Adrenal gland (tissue), 12 donors: Measurements from ENCODE around the gene HAVCR1. TPM values are rescaled to one million over a fixed set of nuclear protein-coding genes. Genes with fewer than 3 reads are reported as not detected.

Source experiments
- DNase-seq, 7 donors: peaks; one replicate each; pipeline ENCODE4 v3.0.0-alpha.2; 2019 to 2020
- H3K27ac ChIP-seq, 5 donors: fragments of 200-600 bp; sonication (generic) in 4 of 5; 1 replicate in 3 of 5; 2 replicates in 2 of 5; pipeline versions ENCODE4 v1.5.1 to v1.8.0; 2016 to 2020; ENCODE audit warnings: mild to moderate bottlenecking in 1 of 5
- H3K27me3 ChIP-seq: fragments of 200-600 bp; 2 replicates; pipeline ENCODE4 v1.8.0; 2021
- H3K36me3 ChIP-seq, 2 donors: fragments of 200-600 bp; replicated peaks in 1 of 2; 1 replicate in 1 of 2; 2 replicates in 1 of 2; pipeline versions ENCODE4 v1.5.1 to v1.8.0; 2018 to 2022
- H3K4me1 ChIP-seq, 2 donors: fragments of 200-600 bp; replicated peaks in 1 of 2; 1 replicate in 1 of 2; 2 replicates in 1 of 2; pipeline versions ENCODE4 v1.5.1 to v1.8.0; 2018 to 2021
- H3K4me3 ChIP-seq, 4 donors: fragments of 200-600 bp; sonication (generic) in 3 of 4; one replicate each; pipeline ENCODE4 v1.5.1; 2016 to 2018
- H3K9me3 ChIP-seq, 3 donors: fragments of 200-600 bp; sonication (generic) in 1 of 3; replicated peaks in 1 of 3; 1 replicate in 2 of 3; 2 replicates in 1 of 3; pipeline versions ENCODE4 v1.5.1 to v1.8.0; 2016 to 2021
- CTCF ChIP-seq, 6 experiments: fragments of 450-650 bp in 4 of 6; fragments of 200-600 bp in 2 of 6; sonication (generic) in 1 of 6; IDR thresholded peaks; 1 replicate in 5 of 6; 2 replicates in 1 of 6; pipeline versions ENCODE4 v1.5.1 to v1.8.0; 2016 to 2021; ENCODE audit warnings: antibody characterized with exemption in 6 of 6, mild to moderate bottlenecking in 2 of 6, moderate library complexity in 1 of 6
- POLR2A ChIP-seq, 2 donors: fragments of 450-650 bp; IDR thresholded peaks; one replicate each; pipeline ENCODE4 v1.6.1; 2017; ENCODE audit warnings: antibody characterized with exemption in 2 of 2, mild to moderate bottlenecking in 2 of 2, moderate library complexity in 1 of 2
- WGBS, 4 donors: extraction: QIAGEN DNeasy Blood & Tissue Kit in 2 of 4; methylation state at CpG; one replicate each; pipeline versions ENCODE4 v1.1.5 to v1.1.7; 2013 to 2017; 5-methylcytosine and 5-hydroxymethylcytosine counted together
- intact Hi-C, 2 donors: fragments of 100-400 bp; cut with DNase I; formaldehyde crosslinking; loops; one replicate each; pipeline versions ENCODE4 v1.14.1 to v1.15.0; 2022 to 2023
- polyA plus RNA-seq, 3 donors: library from polyadenylated mRNA; stranded (reverse); fragments of 200-250 nt in 2 of 3; fragments of 350-450 nt in 1 of 3; fragmentation: Illumina TruSeq in 1 of 3; extraction: RNeasy Lipid Tissue Mini Kit (QIAGEN cat#74804) in 1 of 3; gene quantifications; one replicate each; pipeline ENCODE4 v1.2.3, GENCODE V29; 2013 to 2014
- total RNA-seq, 9 donors: library from RNA; depleted of rRNA in 4 of 9; stranded (reverse); fragments of >200 nt in 4 of 9; fragments of 120-200 nt in 1 of 9; fragmentation: NEBNext Ultra II Directional in 1 of 9; extraction: Animal tissue kit (Norgen Biotek cat#: 25700) in 1 of 9; gene quantifications; one replicate each; pipeline versions ENCODE4 v1.1.0 to v1.2.4, GENCODE V29; 2013 to 2023
- donor health status: healthy with polysubstance abuse.
- donor health status: Bipolar disorder and iron deficiency.
- donor health status: DM: yes; HTN: yes; CAD: no.
- donor health status: DM: no; HTN: no; CAD: no.
- donor health status: DM: no; HTN: no; CAD: no.
- donor health status: DM: yes; HTN: yes; CAD: no.

The HAVCR1 gene
- total and polyA plus RNA-seq, 12 donors, result 0.07 to 0.33 TPM; not detected in 10

- WGBS, 4 donors, result 87 to 97% (median 89%) methylated on average over 3 of the region's 3 CpGs
- peak in 1 of 7 donors; percentile 11 for DNase-seq
- H3K36me3 ChIP-seq, result no peaks in the 10 kb centered on the region
- intact Hi-C loops, result no loop called here
- no peaks in the 10 kb centered on the region for H3K27me3 ChIP-seq
- TF ChIP-seq POLR2A (IDR thresholded peaks at IDR 0.05) (no peak), CTCF (IDR thresholded peaks at IDR 0.05) (no peak)
- H3K4me1 ChIP-seq, result no peaks in the 10 kb centered on the region
- H3K4me3 ChIP-seq, result no peak overlapping the region
- H3K9me3 ChIP-seq, result no peaks in the 10 kb centered on the region
- H3K27ac ChIP-seq, result no peak overlapping the region
Measured at GRCh38 chr5:157025093-157025698, 33.7 kb downstream of the HAVCR1 start.

GRCh38 chr5:157024208-157024959, 34.5 kb downstream of the HAVCR1 start:
- Histone ChIP-seq H3K4me3 (no peak overlapping the region), H3K27ac (no peak overlapping the region), H3K27me3 (no peaks in the 10 kb centered on the region), H3K4me1 (no peaks in the 10 kb centered on the region), H3K36me3 (no peaks in the 10 kb centered on the region), H3K9me3 (no peaks in the 10 kb centered on the region)
- no peak for TF ChIP-seq POLR2A (IDR thresholded peaks at IDR 0.05)
- TF ChIP-seq CTCF (IDR thresholded peaks at IDR 0.05), result no peak
- 73 to 84% (median 81%) methylated on average over 5 of the region's 5 CpGs for WGBS, 4 donors
- no peak for DNase-seq
- intact Hi-C loops, result no loop called here

GRCh38 chr5:157022024-157022423, 36.9 kb downstream of the HAVCR1 start:
- Histone ChIP-seq H3K27me3 (no peaks in the 10 kb centered on the region), H3K4me3 (no peak overlapping the region), H3K36me3 (no peaks in the 10 kb centered on the region), H3K4me1 (no peaks in the 10 kb centered on the region), H3K9me3 (peaks cover 0 to 7% (median 0%) of the 10 kb centered on the region in 3 donors), H3K27ac (no peak overlapping the region)
- 90 to 100% (median 93%) methylated on average over 2 of the region's 2 CpGs for WGBS, 4 donors
- no peak for DNase-seq
- intact Hi-C loops, result no loop called here
- TF ChIP-seq POLR2A (IDR thresholded peaks at IDR 0.05) (no peak), CTCF (IDR thresholded peaks at IDR 0.05) (no peak)

GRCh38 chr5:157020511-157021222, 38.2 kb downstream of the HAVCR1 start:
- peak in 2 of 7 donors; percentile 13 to 21 for DNase-seq
- no peak overlapping the region for H3K4me3 ChIP-seq
- no peak overlapping the region for H3K27ac ChIP-seq
- 75 to 89% (median 79%) methylated on average over 4 of the region's 4 CpGs for WGBS, 4 donors
- peaks cover 0 to 7% (median 0%) of the 10 kb centered on the region in 3 donors for H3K9me3 ChIP-seq
- no peaks in the 10 kb centered on the region for H3K36me3 ChIP-seq
- H3K27me3 ChIP-seq, result no peaks in the 10 kb centered on the region
- no peaks in the 10 kb centered on the region for H3K4me1 ChIP-seq
- intact Hi-C loops, result no loop called here
- no peak for TF ChIP-seq POLR2A (IDR thresholded peaks at IDR 0.05)
- no peak for TF ChIP-seq CTCF (IDR thresholded peaks at IDR 0.05)
